ENCODE measurements around the gene PLA2G2D. TPM values are rescaled to one million over a fixed set of nuclear protein-coding genes. Genes with fewer than 3 reads are reported as not detected.

Gene PLA2G2D
- total and polyA plus RNA-seq, 2 of the 8 experiments (the other 6 are each of a cell fraction or from before 2014, with no cell fraction given), result not detected

DNA sequence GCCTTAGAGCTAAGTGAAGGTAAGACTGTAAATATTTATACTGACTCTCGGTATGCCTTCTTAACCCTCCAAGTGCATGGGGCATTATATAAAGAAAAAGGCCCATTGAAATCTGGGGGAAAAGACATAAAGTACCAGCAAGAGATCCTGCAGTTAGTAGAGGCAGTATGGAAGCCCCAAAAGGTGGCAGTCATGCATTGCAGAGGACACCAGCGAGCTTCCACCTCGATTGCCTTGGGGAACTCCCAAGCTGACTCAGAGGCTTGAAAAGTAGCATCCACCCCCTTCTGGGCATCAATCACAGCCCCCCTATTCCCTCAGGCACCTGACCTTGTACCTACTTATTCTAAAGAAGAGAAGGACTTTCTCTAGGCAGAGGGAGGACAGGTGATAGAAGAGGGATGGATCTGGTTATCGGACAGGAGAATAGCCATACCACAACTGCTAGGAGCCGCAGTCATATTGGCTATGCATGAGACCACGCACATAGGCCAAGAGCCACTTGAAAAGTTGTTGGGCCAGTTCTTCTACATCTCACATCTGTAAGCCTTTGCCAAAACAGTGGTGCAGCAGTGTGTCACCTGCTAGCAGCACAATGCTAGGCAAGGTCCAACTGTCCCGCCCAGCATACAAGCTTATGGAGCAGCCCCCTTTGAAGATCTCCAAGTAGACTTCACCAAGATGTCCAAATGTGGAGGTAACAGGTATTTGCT, 39.2 kb upstream of the PLA2G2D start (continued):
- TF ChIP-seq, protein P1, sequence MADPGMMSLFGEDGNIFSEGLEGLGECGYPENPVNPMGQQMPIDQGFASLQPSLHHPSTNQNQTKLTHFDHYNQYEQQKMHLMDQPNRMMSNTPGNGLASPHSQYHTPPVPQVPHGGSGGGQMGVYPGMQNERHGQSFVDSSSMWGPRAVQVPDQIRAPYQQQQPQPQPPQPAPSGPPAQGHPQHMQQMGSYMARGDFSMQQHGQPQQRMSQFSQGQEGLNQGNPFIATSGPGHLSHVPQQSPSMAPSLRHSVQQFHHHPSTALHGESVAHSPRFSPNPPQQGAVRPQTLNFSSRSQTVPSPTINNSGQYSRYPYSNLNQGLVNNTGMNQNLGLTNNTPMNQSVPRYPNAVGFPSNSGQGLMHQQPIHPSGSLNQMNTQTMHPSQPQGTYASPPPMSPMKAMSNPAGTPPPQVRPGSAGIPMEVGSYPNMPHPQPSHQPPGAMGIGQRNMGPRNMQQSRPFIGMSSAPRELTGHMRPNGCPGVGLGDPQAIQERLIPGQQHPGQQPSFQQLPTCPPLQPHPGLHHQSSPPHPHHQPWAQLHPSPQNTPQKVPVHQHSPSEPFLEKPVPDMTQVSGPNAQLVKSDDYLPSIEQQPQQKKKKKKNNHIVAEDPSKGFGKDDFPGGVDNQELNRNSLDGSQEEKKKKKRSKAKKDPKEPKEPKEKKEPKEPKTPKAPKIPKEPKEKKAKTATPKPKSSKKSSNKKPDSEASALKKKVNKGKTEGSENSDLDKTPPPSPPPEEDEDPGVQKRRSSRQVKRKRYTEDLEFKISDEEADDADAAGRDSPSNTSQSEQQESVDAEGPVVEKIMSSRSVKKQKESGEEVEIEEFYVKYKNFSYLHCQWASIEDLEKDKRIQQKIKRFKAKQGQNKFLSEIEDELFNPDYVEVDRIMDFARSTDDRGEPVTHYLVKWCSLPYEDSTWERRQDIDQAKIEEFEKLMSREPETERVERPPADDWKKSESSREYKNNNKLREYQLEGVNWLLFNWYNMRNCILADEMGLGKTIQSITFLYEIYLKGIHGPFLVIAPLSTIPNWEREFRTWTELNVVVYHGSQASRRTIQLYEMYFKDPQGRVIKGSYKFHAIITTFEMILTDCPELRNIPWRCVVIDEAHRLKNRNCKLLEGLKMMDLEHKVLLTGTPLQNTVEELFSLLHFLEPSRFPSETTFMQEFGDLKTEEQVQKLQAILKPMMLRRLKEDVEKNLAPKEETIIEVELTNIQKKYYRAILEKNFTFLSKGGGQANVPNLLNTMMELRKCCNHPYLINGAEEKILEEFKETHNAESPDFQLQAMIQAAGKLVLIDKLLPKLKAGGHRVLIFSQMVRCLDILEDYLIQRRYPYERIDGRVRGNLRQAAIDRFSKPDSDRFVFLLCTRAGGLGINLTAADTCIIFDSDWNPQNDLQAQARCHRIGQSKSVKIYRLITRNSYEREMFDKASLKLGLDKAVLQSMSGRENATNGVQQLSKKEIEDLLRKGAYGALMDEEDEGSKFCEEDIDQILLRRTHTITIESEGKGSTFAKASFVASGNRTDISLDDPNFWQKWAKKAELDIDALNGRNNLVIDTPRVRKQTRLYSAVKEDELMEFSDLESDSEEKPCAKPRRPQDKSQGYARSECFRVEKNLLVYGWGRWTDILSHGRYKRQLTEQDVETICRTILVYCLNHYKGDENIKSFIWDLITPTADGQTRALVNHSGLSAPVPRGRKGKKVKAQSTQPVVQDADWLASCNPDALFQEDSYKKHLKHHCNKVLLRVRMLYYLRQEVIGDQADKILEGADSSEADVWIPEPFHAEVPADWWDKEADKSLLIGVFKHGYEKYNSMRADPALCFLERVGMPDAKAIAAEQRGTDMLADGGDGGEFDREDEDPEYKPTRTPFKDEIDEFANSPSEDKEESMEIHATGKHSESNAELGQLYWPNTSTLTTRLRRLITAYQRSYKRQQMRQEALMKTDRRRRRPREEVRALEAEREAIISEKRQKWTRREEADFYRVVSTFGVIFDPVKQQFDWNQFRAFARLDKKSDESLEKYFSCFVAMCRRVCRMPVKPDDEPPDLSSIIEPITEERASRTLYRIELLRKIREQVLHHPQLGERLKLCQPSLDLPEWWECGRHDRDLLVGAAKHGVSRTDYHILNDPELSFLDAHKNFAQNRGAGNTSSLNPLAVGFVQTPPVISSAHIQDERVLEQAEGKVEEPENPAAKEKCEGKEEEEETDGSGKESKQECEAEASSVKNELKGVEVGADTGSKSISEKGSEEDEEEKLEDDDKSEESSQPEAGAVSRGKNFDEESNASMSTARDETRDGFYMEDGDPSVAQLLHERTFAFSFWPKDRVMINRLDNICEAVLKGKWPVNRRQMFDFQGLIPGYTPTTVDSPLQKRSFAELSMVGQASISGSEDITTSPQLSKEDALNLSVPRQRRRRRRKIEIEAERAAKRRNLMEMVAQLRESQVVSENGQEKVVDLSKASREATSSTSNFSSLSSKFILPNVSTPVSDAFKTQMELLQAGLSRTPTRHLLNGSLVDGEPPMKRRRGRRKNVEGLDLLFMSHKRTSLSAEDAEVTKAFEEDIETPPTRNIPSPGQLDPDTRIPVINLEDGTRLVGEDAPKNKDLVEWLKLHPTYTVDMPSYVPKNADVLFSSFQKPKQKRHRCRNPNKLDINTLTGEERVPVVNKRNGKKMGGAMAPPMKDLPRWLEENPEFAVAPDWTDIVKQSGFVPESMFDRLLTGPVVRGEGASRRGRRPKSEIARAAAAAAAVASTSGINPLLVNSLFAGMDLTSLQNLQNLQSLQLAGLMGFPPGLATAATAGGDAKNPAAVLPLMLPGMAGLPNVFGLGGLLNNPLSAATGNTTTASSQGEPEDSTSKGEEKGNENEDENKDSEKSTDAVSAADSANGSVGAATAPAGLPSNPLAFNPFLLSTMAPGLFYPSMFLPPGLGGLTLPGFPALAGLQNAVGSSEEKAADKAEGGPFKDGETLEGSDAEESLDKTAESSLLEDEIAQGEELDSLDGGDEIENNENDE (IDR thresholded peaks at IDR 0.05; ENCODE audit: insufficient replicate concordance, low read length), result no peak
- TF ChIP-seq HDAC6 (IDR thresholded peaks at IDR 0.05; ENCODE audit: low read depth, low read length) (no peak), TBP (IDR thresholded peaks at IDR 0.05; ENCODE audit: low read depth, low read length) (no peak)
